Muscle layer of colon (tissue), 2 donors: ENCODE measurements around the gene PLD1.
"Not testable (repeated sequence)": the region's sequence is repeated elsewhere in the genome, so short reads cannot be mapped to it uniquely, and the experiment has no call there.

Experiments used
- H3K27ac ChIP-seq: one replicate; pipeline ENCODE4 v1.7.0; 2013; ENCODE audit warnings: low read depth, mild to moderate bottlenecking, low read length, moderate library complexity
- H3K27me3 ChIP-seq, 2 donors: one replicate each; pipeline ENCODE4 v1.7.0; 2013; ENCODE audit warnings: low read length in 2 of 2, mild to moderate bottlenecking in 2 of 2; ENCODE audit not compliant: insufficient read depth in 2 of 2, control insufficient read depth in 1 of 2
- H3K36me3 ChIP-seq: one replicate; pipeline ENCODE4 v1.7.0; 2013; ENCODE audit warnings: mild to moderate bottlenecking, low read length; ENCODE audit not compliant: insufficient read depth
- H3K4me1 ChIP-seq: one replicate; pipeline ENCODE4 v1.7.0; 2013; ENCODE audit warnings: mild to moderate bottlenecking, low read length; ENCODE audit not compliant: insufficient read depth
- H3K4me3 ChIP-seq, 2 donors: one replicate each; pipeline ENCODE4 v1.7.0; 2013; ENCODE audit warnings: low read length in 2 of 2, low read depth in 1 of 2, mild to moderate bottlenecking in 1 of 2, moderate library complexity in 1 of 2
- H3K9ac ChIP-seq: one replicate; pipeline ENCODE4 v1.7.0; 2013; ENCODE audit warnings: low read length
- H3K9me3 ChIP-seq: one replicate; pipeline ENCODE4 v1.7.0; 2013; ENCODE audit warnings: mild to moderate bottlenecking, low read length
- donor health status: abdominal sarcoma.
- donor health status: Adenocarcinoma of cecum.

PLD1 gene

GRCh38 chr3:171699601-171700000, 110.7 kb downstream of the PLD1 start:
- Histone ChIP-seq H3K4me1 (no peaks in the 10 kb centered on the region), H3K36me3 (no peaks in the 10 kb centered on the region), H3K4me3 (no peak overlapping the region), H3K27me3 (no peaks in the 10 kb centered on the region), H3K9ac (no peak overlapping the region), H3K9me3 (no peaks in the 10 kb centered on the region), H3K27ac (no peak overlapping the region)

- H3K9me3 ChIP-seq, result no peaks in the 10 kb centered on the region
- no peak overlapping the region for H3K4me3 ChIP-seq
- no peaks in the 10 kb centered on the region for H3K36me3 ChIP-seq
- no peak overlapping the region for H3K9ac ChIP-seq
- H3K27me3 ChIP-seq, result no peaks in the 10 kb centered on the region
- H3K4me1 ChIP-seq, result no peaks in the 10 kb centered on the region
- no peak overlapping the region for H3K27ac ChIP-seq
These were observed 113.5 kb downstream of the PLD1 start for GRCh38 chr3:171696805-171697204.

DNA sequence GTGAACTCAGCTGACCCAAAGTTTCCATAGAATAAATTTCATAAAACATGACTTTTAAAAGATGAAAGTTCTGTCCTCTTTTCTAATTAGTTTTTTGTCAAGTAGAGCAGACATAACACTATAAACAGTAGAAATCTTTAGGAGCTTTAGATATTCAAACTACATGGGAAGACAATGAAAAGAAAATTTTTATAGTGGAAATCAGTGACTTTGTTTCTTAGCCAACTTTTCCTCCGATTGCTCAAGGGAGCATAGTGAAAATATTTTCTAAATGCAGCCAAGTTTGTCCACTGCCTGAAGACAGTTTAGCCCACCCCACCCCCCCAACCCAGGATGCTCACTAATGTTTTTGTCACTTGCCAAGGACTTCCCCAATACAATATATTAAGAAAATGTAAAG, 114.9 kb downstream of the PLD1 start:
- Histone ChIP-seq H3K27ac (no peak overlapping the region), H3K36me3 (no peaks in the 10 kb centered on the region), H3K9ac (no peak overlapping the region), H3K9me3 (no peaks in the 10 kb centered on the region), H3K4me1 (no peaks in the 10 kb centered on the region), H3K4me3 (no peak overlapping the region), H3K27me3 (no peaks in the 10 kb centered on the region)

DNA sequence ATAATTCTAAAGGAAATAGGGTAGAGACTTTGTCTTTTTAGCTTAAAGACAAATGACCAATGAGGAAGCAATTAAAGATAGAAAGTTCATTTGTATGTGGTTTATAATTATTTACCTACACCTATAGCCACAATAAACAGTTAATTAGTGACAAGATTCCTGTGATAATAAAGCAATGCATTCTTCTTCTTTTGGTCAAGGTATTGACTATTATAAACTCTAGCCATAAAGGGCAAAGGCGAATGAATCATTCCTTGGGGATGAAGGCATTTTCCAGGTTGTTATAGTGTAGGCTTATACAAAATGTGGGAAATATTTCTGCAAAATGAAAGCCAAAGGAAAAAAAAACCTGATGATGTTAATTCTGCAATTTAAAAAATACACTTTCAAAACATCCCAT, 115.4 kb downstream of the PLD1 start:
- Histone ChIP-seq H3K36me3 (no peaks in the 10 kb centered on the region), H3K27ac (no peak overlapping the region), H3K27me3 (no peaks in the 10 kb centered on the region)

GRCh38 chr3:171692551-171692950, 117.7 kb downstream of the PLD1 start:
- H3K27ac ChIP-seq, H3K36me3 ChIP-seq, H3K27me3 ChIP-seq, H3K4me1 ChIP-seq, H3K4me3 ChIP-seq, H3K9ac ChIP-seq, H3K9me3 ChIP-seq: not testable (repeated sequence)

More for the DNA sequence above, 115.4 kb downstream of the PLD1 start:
- H3K4me1 ChIP-seq, result no peaks in the 10 kb centered on the region
- no peak overlapping the region for H3K4me3 ChIP-seq
- no peaks in the 10 kb centered on the region for H3K9me3 ChIP-seq
- no peak overlapping the region for H3K9ac ChIP-seq

- Histone ChIP-seq H3K27ac (no peak overlapping the region), H3K36me3 (no peaks in the 10 kb centered on the region), H3K9me3 (no peaks in the 10 kb centered on the region), H3K4me3 (no peak overlapping the region), H3K27me3 (no peaks in the 10 kb centered on the region), H3K9ac (no peak overlapping the region), H3K4me1 (peaks cover 4% of the 10 kb centered on the region)
These were observed 118.8 kb downstream of the PLD1 start for GRCh38 chr3:171691485-171691884.

- Histone ChIP-seq H3K36me3 (no peaks in the 10 kb centered on the region), H3K27me3 (no peaks in the 10 kb centered on the region), H3K4me3 (no peak overlapping the region), H3K9me3 (no peaks in the 10 kb centered on the region), H3K27ac (no peak overlapping the region), H3K9ac (no peak overlapping the region), H3K4me1 (peaks cover 4% of the 10 kb centered on the region)
These were observed 120.0 kb downstream of the PLD1 start for GRCh38 chr3:171690281-171690680.

- Histone ChIP-seq H3K9me3 (no peaks in the 10 kb centered on the region), H3K27me3 (no peaks in the 10 kb centered on the region), H3K4me1 (peaks cover 4% of the 10 kb centered on the region), H3K9ac (no peak overlapping the region), H3K4me3 (no peak overlapping the region), H3K27ac (no peak overlapping the region), H3K36me3 (no peaks in the 10 kb centered on the region)
These were observed 121.7 kb downstream of the PLD1 start for GRCh38 chr3:171688593-171688992.

- Histone ChIP-seq H3K4me3 (no peak overlapping the region), H3K4me1 (peaks cover 4% of the 10 kb centered on the region), H3K27ac (no peak overlapping the region), H3K9ac (no peak overlapping the region), H3K36me3 (no peaks in the 10 kb centered on the region), H3K9me3 (no peaks in the 10 kb centered on the region), H3K27me3 (no peaks in the 10 kb centered on the region)
These were observed 122.3 kb downstream of the PLD1 start for GRCh38 chr3:171688002-171688401.

DNA sequence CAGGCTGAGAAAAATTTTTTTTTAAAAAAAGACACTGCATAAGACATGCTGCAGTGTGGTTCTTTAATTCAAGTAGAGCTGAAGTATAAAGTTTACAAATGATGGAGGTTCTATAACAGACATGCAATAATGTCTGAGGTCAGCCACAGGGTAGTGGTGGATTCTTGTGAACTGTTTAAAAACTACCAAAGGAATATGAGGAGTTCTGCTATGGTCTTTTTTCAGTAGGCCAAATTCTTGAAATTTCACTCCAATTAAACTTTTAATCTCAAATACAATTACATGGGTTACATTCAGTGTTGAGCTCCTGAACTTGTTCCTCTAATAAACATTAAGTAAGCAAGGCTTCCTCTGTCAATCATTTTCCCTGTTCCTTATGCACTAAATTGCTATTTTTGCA, 122.7 kb downstream of the PLD1 start:
- H3K36me3 ChIP-seq, result no peaks in the 10 kb centered on the region
- H3K4me1 ChIP-seq, result peaks cover 4% of the 10 kb centered on the region
- H3K9ac ChIP-seq, result no peak overlapping the region
- H3K27me3 ChIP-seq, result no peaks in the 10 kb centered on the region
- H3K4me3 ChIP-seq, result no peak overlapping the region
- H3K9me3 ChIP-seq, result no peaks in the 10 kb centered on the region
- H3K27ac ChIP-seq, result no peak overlapping the region

GRCh38 chr3:171687064-171687463, 123.2 kb downstream of the PLD1 start:
- Histone ChIP-seq H3K27ac (no peak overlapping the region), H3K36me3 (no peaks in the 10 kb centered on the region), H3K4me1 (peaks cover 4% of the 10 kb centered on the region), H3K9me3 (no peaks in the 10 kb centered on the region), H3K9ac (no peak overlapping the region), H3K27me3 (no peaks in the 10 kb centered on the region), H3K4me3 (no peak overlapping the region)

GRCh38 chr3:171685116-171685895, 125.0 kb downstream of the PLD1 start:
- no peaks in the 10 kb centered on the region for H3K36me3 ChIP-seq
- no peaks in the 10 kb centered on the region for H3K27me3 ChIP-seq
- no peak overlapping the region for H3K4me3 ChIP-seq
- no peak overlapping the region for H3K27ac ChIP-seq
- no peak overlapping the region for H3K9ac ChIP-seq
- H3K4me1 ChIP-seq, result peaks cover 4% of the 10 kb centered on the region
- H3K9me3 ChIP-seq, result no peaks in the 10 kb centered on the region
